Measurements from ENCODE around the gene SDR42E2. TPM values are rescaled to one million over a fixed set of nuclear protein-coding genes. Genes with fewer than 3 reads are reported as not detected.

The SDR42E2 gene
- total RNA-seq, 2 experiments from 2014 or later, result 0.29 TPM; not detected in 1

- CTCF ChIA-PET (ENCODE audit: unreplicated experiment), result no interaction called here
- POLR2A ChIA-PET, result no interaction called here
- no peaks in the 10 kb centered on the region for H3K9me2 ChIP-seq (ENCODE audit: insufficient read depth, low read length)
- H3K4me1 ChIP-seq (ENCODE audit: insufficient read depth, low read length, poor library complexity, severe bottlenecking), result peaks cover 16% of the 10 kb centered on the region
- TF ChIP-seq EZH2phosphoT487 (IDR thresholded peaks at IDR 0.05; ENCODE audit: borderline replicate concordance, low read depth, low read length), result no peak
- TF ChIP-seq CTCF (conservative IDR thresholded peaks at IDR 0.05; ENCODE audit: low read length), result no peak
- H4K20me1 ChIP-seq (ENCODE audit: insufficient read depth, low read length), result no peaks in the 10 kb centered on the region
- BruUV-seq (replicated peaks), result no TSS peak
- H3K79me2 ChIP-seq (ENCODE audit: insufficient read depth, low read depth, low read length), result 0 out of 2 replicates have a peak, but pooled peaks cover 9% of the 10 kb centered on the region
- intact Hi-C loops (cut with micrococcal nuclease; ENCODE audit: unreplicated experiment), result no loop called here
- H2AFZ ChIP-seq (ENCODE audit: low read length), result no peak overlapping the region
- DNase-seq (ENCODE audit: low spot score), result no peak
- H3K27ac ChIP-seq (ENCODE audit: low read depth, low read length, poor library complexity, severe bottlenecking), result no peak overlapping the region
- H3K4me2 ChIP-seq (ENCODE audit: low read length), result no peak overlapping the region
- H3K36me3 ChIP-seq (ENCODE audit: insufficient read depth, low read length), result peaks cover 48% of the 10 kb centered on the region
- H3K9me3 ChIP-seq (ENCODE audit: low read length), result no peaks in the 10 kb centered on the region
- H3K4me3 ChIP-seq (ENCODE audit: low read depth, low read length, poor library complexity, severe bottlenecking), result no peak overlapping the region
These were observed 59.7 kb downstream of the SDR42E2 start for GRCh38 chr16:22222006-22222405.

DNA sequence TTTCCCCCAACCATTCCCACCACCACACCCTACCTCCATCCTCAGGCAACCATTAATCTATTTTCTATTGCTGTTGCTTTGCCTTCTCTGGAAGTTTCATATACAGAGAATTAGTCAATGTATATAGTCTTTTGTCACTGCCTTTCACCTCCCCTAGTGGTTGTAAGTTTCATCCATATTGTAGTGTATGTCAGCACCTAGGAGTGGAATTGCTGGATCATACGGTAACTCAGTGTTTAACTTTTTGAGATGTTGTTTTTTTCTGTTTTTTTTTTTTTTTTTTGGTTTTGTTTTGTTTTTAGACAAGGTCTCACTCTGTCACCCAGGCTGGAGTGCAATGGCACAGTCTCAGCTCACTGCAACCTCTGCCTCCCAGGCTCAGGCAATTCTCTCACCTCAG is 60.7 kb downstream of the SDR42E2 start:
- CTCF ChIA-PET (ENCODE audit: unreplicated experiment), result no interaction called here

More for the DNA sequence above, 60.7 kb downstream of the SDR42E2 start:
- H3K4me1 ChIP-seq (ENCODE audit: insufficient read depth, low read length, poor library complexity, severe bottlenecking), result peaks cover 9% of the 10 kb centered on the region
- H3K36me3 ChIP-seq (ENCODE audit: insufficient read depth, low read length), result peaks cover 50% of the 10 kb centered on the region
- no peak for TF ChIP-seq EZH2phosphoT487 (IDR thresholded peaks at IDR 0.05; ENCODE audit: borderline replicate concordance, low read depth, low read length)
- no peak for TF ChIP-seq CTCF (conservative IDR thresholded peaks at IDR 0.05; ENCODE audit: low read length)
- DNase-seq (ENCODE audit: low spot score), result no peak
- H3K79me2 ChIP-seq (ENCODE audit: insufficient read depth, low read depth, low read length), result 0 out of 2 replicates have a peak, but pooled peaks cover under 1% of the 10 kb centered on the region
- BruUV-seq (replicated peaks), result no TSS peak
- no peak overlapping the region for H3K27ac ChIP-seq (ENCODE audit: low read depth, low read length, poor library complexity, severe bottlenecking)
- no peak overlapping the region for H2AFZ ChIP-seq (ENCODE audit: low read length)
- no peak overlapping the region for H3K4me3 ChIP-seq (ENCODE audit: low read depth, low read length, poor library complexity, severe bottlenecking)
- no peak overlapping the region for H3K4me2 ChIP-seq (ENCODE audit: low read length)
- no peaks in the 10 kb centered on the region for H3K9me2 ChIP-seq (ENCODE audit: insufficient read depth, low read length)
- intact Hi-C loops (cut with micrococcal nuclease; ENCODE audit: unreplicated experiment), result no loop called here
- no peaks in the 10 kb centered on the region for H3K9me3 ChIP-seq (ENCODE audit: low read length)
- POLR2A ChIA-PET, result no interaction called here
- no peaks in the 10 kb centered on the region for H4K20me1 ChIP-seq (ENCODE audit: insufficient read depth, low read length)
